ENCODE data around the gene DCDC1.

DCDC1 gene

DNA sequence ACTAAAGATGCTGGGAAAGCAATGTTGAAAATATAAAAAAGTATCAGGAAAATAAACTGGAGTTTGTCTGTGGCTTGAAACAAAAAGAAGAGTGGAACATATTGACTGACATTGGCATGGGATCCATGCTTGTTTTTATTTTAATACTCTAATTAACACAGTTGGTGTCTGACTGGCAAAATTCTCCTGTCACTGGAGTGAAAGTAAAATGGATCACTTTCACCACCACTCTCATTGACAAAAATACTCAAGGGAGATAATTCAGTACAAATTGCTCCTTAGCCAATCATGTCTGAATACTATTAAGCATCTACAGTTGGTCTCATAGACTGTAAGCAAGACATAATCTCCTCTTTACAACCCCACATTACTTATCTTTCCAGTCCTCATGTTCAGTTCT lies 101.8 kb downstream of the DCDC1 start:
- Histone ChIP-seq H3K27me3 (replicated peaks; ENCODE audit: control insufficient read depth, insufficient read depth, low read length, poor library complexity, severe bottlenecking) (no peaks in the 10 kb centered on the region), H3K4me1 (ENCODE audit: control insufficient read depth, insufficient read depth, low read length, poor library complexity, severe bottlenecking) (no peaks in the 10 kb centered on the region), H3K36me3 (ENCODE audit: control insufficient read depth, insufficient read depth, low read length) (no peaks in the 10 kb centered on the region), H3K9me3 (ENCODE audit: control insufficient read depth, low read length) (no peaks in the 10 kb centered on the region), H3K27ac (ENCODE audit: insufficient read depth, low read length, poor library complexity, severe bottlenecking) (no peak overlapping the region), H3K4me3 (ENCODE audit: insufficient read depth, low read depth, low read length, poor library complexity, severe bottlenecking) (no peak overlapping the region)
- no peak for DNase-seq

DNA sequence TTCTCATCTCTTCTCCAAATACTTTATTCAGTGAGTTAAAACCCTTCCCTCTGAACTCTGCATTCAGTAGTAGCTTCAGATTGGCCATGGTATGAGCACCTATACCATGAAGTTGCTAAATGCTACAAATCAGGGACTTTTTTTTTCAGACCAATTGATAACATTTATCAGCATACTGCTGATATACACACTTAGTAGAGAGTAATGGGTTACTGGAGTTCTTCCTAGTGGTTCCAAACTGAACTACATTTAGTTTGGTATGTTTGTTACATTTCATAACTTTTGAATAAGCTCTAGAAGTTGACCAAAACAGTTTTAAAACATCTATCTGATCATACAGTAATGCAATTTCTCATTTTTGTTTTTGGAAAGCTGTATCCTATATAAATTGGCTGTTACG lies 104.7 kb downstream of the DCDC1 start:
- Histone ChIP-seq H3K4me1 (ENCODE audit: control insufficient read depth, insufficient read depth, low read length, poor library complexity, severe bottlenecking) (no peaks in the 10 kb centered on the region), H3K9me3 (ENCODE audit: control insufficient read depth, low read length) (no peaks in the 10 kb centered on the region), H3K4me3 (ENCODE audit: insufficient read depth, low read depth, low read length, poor library complexity, severe bottlenecking) (no peak overlapping the region), H3K27me3 (replicated peaks; ENCODE audit: control insufficient read depth, insufficient read depth, low read length, poor library complexity, severe bottlenecking) (no peaks in the 10 kb centered on the region), H3K36me3 (ENCODE audit: control insufficient read depth, insufficient read depth, low read length) (no peaks in the 10 kb centered on the region), H3K27ac (ENCODE audit: insufficient read depth, low read length, poor library complexity, severe bottlenecking) (no peak overlapping the region)
- no peak for DNase-seq

GRCh38 chr11:31262761-31263160 lies 106.8 kb downstream of the DCDC1 start:
- H3K4me3 ChIP-seq (ENCODE audit: insufficient read depth, low read depth, low read length, poor library complexity, severe bottlenecking) = no peak overlapping the region
- H3K27ac ChIP-seq (ENCODE audit: insufficient read depth, low read length, poor library complexity, severe bottlenecking) = no peak overlapping the region
- H3K36me3 ChIP-seq (ENCODE audit: control insufficient read depth, insufficient read depth, low read length) = no peaks in the 10 kb centered on the region
- H3K9me3 ChIP-seq (ENCODE audit: control insufficient read depth, low read length) = no peaks in the 10 kb centered on the region
- H3K4me1 ChIP-seq (ENCODE audit: control insufficient read depth, insufficient read depth, low read length, poor library complexity, severe bottlenecking) = no peaks in the 10 kb centered on the region
- DNase-seq = no peak
- no peaks in the 10 kb centered on the region for H3K27me3 ChIP-seq (replicated peaks; ENCODE audit: control insufficient read depth, insufficient read depth, low read length, poor library complexity, severe bottlenecking)

DNA sequence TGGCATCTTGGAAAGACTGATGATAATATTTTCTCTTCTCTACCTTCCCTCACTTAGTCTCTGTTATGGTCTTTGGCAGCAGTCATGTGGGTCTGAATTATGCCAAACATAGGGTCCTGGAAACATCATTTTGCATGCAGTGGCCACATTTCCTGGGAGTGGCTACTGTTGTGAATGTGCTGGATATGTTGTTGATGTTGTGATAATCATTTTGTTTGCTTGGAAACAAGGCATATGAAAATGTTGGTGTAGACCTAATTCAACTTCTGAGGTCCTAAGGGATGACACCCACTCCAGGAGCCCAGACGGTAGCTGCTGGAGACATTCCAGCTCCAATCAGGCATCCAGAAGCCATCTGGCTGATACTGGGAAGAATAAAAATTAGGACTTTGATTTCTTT lies 109.7 kb downstream of the DCDC1 start:
- no peaks in the 10 kb centered on the region for H3K9me3 ChIP-seq (ENCODE audit: control insufficient read depth, low read length)
- H3K4me1 ChIP-seq (ENCODE audit: control insufficient read depth, insufficient read depth, low read length, poor library complexity, severe bottlenecking) = no peaks in the 10 kb centered on the region
- no peaks in the 10 kb centered on the region for H3K27me3 ChIP-seq (replicated peaks; ENCODE audit: control insufficient read depth, insufficient read depth, low read length, poor library complexity, severe bottlenecking)
- no peaks in the 10 kb centered on the region for H3K36me3 ChIP-seq (ENCODE audit: control insufficient read depth, insufficient read depth, low read length)
- H3K27ac ChIP-seq (ENCODE audit: insufficient read depth, low read length, poor library complexity, severe bottlenecking) = no peak overlapping the region
- no peak for DNase-seq
- no peak overlapping the region for H3K4me3 ChIP-seq (ENCODE audit: insufficient read depth, low read depth, low read length, poor library complexity, severe bottlenecking)

DNA sequence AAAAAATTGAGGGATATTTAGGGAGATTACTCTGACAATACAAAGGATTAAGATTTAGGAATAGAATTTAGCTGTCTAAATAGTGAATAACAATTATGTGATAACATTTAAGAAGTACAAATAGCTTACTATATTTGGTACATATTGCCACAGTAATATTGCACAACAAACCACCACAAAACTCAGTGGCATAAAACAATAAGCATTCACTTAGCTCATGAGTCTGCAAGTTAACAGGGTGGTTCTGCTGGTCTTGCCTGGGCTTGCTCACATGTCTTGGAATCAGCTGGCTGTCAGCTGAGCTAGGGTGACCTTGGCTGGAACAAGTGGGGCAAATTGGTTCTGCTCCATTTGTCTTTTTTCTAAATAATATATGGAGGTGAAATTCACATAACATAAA lies 115.1 kb downstream of the DCDC1 start:
- H3K36me3 ChIP-seq (ENCODE audit: control insufficient read depth, insufficient read depth, low read length) = no peaks in the 10 kb centered on the region
- H3K27me3 ChIP-seq (replicated peaks; ENCODE audit: control insufficient read depth, insufficient read depth, low read length, poor library complexity, severe bottlenecking) = no peaks in the 10 kb centered on the region
- DNase-seq = no peak
- H3K27ac ChIP-seq (ENCODE audit: insufficient read depth, low read length, poor library complexity, severe bottlenecking) = no peak overlapping the region
- H3K9me3 ChIP-seq (ENCODE audit: control insufficient read depth, low read length) = no peaks in the 10 kb centered on the region
- H3K4me1 ChIP-seq (ENCODE audit: control insufficient read depth, insufficient read depth, low read length, poor library complexity, severe bottlenecking) = no peaks in the 10 kb centered on the region
- H3K4me3 ChIP-seq (ENCODE audit: insufficient read depth, low read depth, low read length, poor library complexity, severe bottlenecking) = no peak overlapping the region

DNA sequence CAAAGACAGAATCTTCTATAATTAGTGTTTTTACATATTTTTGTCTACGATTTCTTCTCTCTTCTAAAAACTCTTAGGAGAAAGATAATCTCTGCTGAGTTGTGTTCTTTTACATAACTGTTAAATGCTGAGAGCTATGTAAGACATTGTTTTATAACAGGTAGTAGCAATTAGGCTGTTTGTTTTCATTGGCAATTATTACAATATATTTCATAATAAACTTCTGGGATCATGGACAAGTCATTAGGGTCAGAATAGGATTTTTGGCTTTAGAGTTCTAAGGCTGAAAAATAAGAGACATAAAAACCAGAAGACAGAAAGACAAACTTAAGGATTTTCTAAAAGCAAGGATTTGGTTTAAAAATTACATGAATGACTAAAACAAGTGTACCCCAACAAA lies 120.8 kb downstream of the DCDC1 start:
- no peak for DNase-seq

GRCh38 chr11:31247321-31247720 lies 122.2 kb downstream of the DCDC1 start:
- Histone ChIP-seq H3K4me1 (ENCODE audit: control insufficient read depth, insufficient read depth, low read length, poor library complexity, severe bottlenecking) (no peaks in the 10 kb centered on the region), H3K36me3 (ENCODE audit: control insufficient read depth, insufficient read depth, low read length) (no peaks in the 10 kb centered on the region), H3K27me3 (replicated peaks; ENCODE audit: control insufficient read depth, insufficient read depth, low read length, poor library complexity, severe bottlenecking) (no peaks in the 10 kb centered on the region), H3K9me3 (ENCODE audit: control insufficient read depth, low read length) (no peaks in the 10 kb centered on the region), H3K27ac (ENCODE audit: insufficient read depth, low read length, poor library complexity, severe bottlenecking) (no peak overlapping the region), H3K4me3 (ENCODE audit: insufficient read depth, low read depth, low read length, poor library complexity, severe bottlenecking) (no peak overlapping the region)
- no peak for DNase-seq

More for the DNA sequence above, 120.8 kb downstream of the DCDC1 start:
- H3K27ac ChIP-seq (ENCODE audit: insufficient read depth, low read length, poor library complexity, severe bottlenecking) = no peak overlapping the region
- H3K9me3 ChIP-seq (ENCODE audit: control insufficient read depth, low read length) = no peaks in the 10 kb centered on the region
- H3K27me3 ChIP-seq (replicated peaks; ENCODE audit: control insufficient read depth, insufficient read depth, low read length, poor library complexity, severe bottlenecking) = no peaks in the 10 kb centered on the region
- no peak overlapping the region for H3K4me3 ChIP-seq (ENCODE audit: insufficient read depth, low read depth, low read length, poor library complexity, severe bottlenecking)
- H3K36me3 ChIP-seq (ENCODE audit: control insufficient read depth, insufficient read depth, low read length) = no peaks in the 10 kb centered on the region
- H3K4me1 ChIP-seq (ENCODE audit: control insufficient read depth, insufficient read depth, low read length, poor library complexity, severe bottlenecking) = no peaks in the 10 kb centered on the region

GRCh38 chr11:31246451-31247165 lies 122.9 kb downstream of the DCDC1 start:
- Histone ChIP-seq H3K27me3 (replicated peaks; ENCODE audit: control insufficient read depth, insufficient read depth, low read length, poor library complexity, severe bottlenecking) (no peaks in the 10 kb centered on the region), H3K4me1 (ENCODE audit: control insufficient read depth, insufficient read depth, low read length, poor library complexity, severe bottlenecking) (no peaks in the 10 kb centered on the region), H3K9me3 (ENCODE audit: control insufficient read depth, low read length) (no peaks in the 10 kb centered on the region), H3K36me3 (ENCODE audit: control insufficient read depth, insufficient read depth, low read length) (no peaks in the 10 kb centered on the region), H3K4me3 (ENCODE audit: insufficient read depth, low read depth, low read length, poor library complexity, severe bottlenecking) (no peak overlapping the region), H3K27ac (ENCODE audit: insufficient read depth, low read length, poor library complexity, severe bottlenecking) (no peak overlapping the region)
- DNase-seq = no peak

DNA sequence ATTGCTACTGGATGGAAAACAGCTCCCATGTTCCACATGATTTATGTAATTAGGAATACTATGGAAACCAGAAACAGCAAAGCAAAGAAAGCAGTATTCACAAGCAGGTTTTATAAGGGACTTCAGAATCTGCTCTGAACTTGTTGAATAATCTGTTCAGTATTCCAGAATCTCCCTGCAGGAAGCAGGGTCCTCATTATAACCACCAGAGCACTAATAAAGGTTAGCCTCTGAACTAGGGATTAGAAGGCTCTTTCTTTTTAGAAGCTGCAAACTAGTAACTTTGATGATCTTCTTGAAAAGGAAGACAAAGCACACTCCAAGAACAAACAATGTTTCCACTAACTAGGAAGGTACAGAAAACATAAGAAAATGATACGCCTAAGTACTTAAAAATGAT lies 125.8 kb downstream of the DCDC1 start:
- DNase-seq = no peak
- Histone ChIP-seq H3K4me3 (ENCODE audit: insufficient read depth, low read depth, low read length, poor library complexity, severe bottlenecking) (no peak overlapping the region), H3K27ac (ENCODE audit: insufficient read depth, low read length, poor library complexity, severe bottlenecking) (no peak overlapping the region), H3K9me3 (ENCODE audit: control insufficient read depth, low read length) (no peaks in the 10 kb centered on the region), H3K36me3 (ENCODE audit: control insufficient read depth, insufficient read depth, low read length) (no peaks in the 10 kb centered on the region), H3K27me3 (replicated peaks; ENCODE audit: control insufficient read depth, insufficient read depth, low read length, poor library complexity, severe bottlenecking) (no peaks in the 10 kb centered on the region), H3K4me1 (ENCODE audit: control insufficient read depth, insufficient read depth, low read length, poor library complexity, severe bottlenecking) (no peaks in the 10 kb centered on the region)

- H3K27ac ChIP-seq (ENCODE audit: insufficient read depth, low read length, poor library complexity, severe bottlenecking) = no peak overlapping the region
- H3K36me3 ChIP-seq (ENCODE audit: control insufficient read depth, insufficient read depth, low read length) = no peaks in the 10 kb centered on the region
- peak in 1 of 3 donors; percentile 0 for DNase-seq
- H3K4me1 ChIP-seq (ENCODE audit: control insufficient read depth, insufficient read depth, low read length, poor library complexity, severe bottlenecking) = no peaks in the 10 kb centered on the region
- H3K27me3 ChIP-seq (replicated peaks; ENCODE audit: control insufficient read depth, insufficient read depth, low read length, poor library complexity, severe bottlenecking) = no peaks in the 10 kb centered on the region
- no peaks in the 10 kb centered on the region for H3K9me3 ChIP-seq (ENCODE audit: control insufficient read depth, low read length)
- no peak overlapping the region for H3K4me3 ChIP-seq (ENCODE audit: insufficient read depth, low read depth, low read length, poor library complexity, severe bottlenecking)
Observed at GRCh38 chr11:31240340-31240904, 129.1 kb downstream of the DCDC1 start.

Data from effector memory CD4-positive, alpha-beta T cell (primary cell).